ENCODE results near the gene HSPB2.

HSPB2 gene

DNA sequence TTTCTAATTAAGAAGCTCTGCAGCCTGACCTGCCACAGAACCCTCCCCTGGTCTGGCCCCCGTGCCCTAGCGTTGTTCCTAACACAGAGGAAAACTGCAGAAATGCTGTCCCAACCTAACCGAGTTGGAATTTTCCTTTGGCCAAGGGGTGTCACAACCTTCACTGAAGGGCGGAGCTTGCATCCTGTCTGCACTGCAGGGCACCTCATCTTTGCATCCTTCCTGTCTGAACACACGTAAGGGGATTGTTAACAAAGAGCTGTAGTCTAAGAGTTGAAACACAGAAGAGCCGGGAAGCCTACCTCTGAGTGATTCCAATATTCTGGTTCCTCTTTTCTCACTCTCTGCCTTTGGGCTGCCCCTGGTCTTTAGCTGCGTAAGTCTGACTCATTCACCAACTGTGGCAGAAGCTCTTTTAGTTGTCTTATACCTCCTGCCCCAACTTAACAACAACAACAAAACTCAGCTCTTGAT, 26.2 kb downstream of the HSPB2 start:
- no peak for DNase-seq (ENCODE audit: low spot score)

DNA sequence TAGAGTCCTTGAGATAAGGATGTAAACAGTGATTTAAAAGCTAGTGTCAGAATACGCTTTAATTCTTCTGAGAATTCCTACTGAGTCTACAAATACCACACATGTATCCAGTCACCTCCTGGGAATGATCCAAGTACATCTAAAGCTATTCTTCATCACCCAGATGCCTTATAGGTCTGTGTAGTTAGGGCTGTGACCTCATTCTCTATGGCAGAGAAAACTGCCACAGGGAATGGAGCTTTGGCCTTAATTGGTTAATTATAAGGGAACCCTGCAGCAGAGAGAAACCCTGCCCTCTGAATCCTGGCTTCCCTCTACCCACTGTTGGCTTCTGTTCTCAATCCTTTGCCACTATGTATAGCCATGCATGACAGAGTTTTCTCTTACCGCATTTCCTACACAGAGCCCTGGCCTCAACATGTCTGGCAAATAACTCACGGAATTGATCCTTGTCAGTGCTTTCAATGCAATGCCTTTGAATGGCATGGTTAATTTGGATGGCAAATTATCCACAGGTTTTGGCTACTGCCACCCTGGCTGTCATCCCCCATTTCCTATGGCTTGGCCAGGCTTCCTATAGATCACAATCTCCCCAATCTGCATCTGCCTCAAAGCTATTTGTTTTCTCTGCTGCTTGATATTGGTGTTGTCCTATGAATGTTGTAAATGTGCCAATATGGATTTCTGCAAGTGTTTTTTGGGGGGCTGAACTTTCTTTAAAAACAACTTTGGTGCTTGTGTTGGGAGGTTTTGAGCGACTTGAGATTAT, 27.5 kb downstream of the HSPB2 start:
- DNase-seq (ENCODE audit: low spot score), result no peak

DNA sequence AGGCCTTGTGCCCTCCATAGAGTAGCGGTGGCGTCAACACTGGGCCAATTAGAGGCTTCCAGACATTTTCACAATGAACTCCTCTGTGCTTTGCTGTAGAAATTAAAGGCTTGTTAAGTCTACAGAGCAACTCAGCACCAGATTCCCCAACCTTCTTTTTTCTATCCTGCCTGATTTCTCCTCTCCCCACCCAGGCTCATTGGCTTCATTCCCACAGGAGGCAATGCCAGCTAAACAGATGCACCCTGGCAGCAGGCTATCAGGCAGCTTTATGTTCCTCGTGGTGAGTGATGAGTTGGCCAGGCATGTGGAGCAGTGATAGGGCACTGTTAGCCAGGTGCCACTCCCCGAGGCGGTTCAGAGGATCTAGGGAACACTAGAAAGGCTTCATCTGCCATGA, 29.4 kb downstream of the HSPB2 start:
- DNase-seq (ENCODE audit: low spot score), result no peak

DNA sequence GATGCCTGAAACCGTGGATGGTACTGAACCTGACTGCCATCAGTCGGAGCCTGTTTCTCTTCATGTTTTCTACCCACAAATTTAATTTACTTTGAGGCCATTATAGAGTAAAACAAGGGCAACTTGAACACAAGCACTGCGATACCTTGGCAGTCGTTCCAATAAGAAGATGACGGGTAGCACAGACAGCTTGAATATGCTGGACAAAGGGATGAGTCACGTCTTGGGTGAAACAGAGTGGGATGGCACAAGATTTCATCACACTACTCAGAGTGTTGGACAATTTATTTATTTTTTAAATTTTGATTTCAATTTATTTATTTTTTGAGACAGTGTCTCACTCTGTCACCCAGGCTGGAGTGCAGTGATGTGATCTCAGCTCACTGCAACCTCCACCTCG, 30.3 kb downstream of the HSPB2 start:
- DNase-seq (ENCODE audit: low spot score), result no peak

DNA sequence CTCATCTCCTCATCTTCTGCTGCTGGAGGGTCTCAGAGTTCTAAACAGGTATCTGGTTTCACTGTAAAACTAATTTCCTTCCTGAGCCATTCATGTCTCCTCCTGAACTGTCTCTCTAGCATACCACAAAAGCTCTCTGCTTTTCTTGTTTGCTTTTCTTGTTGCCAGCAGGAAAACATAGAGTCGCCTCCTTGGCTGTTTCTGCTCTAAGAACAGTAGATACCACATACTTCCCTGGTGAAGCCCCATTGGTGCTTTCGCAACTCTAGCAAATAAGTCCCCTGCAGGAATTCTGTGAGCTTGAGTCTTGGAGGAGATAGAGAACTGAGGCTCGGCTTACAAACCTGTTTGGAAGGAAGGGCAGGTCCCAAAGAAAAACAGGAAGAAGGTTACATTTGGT, 31.6 kb downstream of the HSPB2 start:
- no peak for DNase-seq (ENCODE audit: low spot score)

DNA sequence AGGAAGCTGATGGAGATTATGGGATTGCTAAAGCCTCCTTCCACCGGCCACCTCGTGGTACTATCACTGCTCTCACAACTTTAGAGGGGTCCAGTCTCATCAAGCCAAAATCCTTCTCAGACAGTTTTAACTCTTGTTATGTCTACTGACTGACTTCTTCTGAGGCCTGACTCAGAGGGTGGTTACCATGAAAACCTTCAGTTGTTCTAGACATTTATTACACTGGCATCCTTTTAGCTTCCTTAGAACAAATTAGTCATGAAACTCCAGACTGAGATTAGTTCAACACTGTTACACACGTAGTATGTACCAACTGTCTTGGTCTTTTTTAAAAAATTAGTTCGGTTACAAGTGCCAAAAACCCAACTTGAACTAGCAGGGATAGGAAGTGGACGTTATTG, 32.1 kb downstream of the HSPB2 start:
- no peak for DNase-seq (ENCODE audit: low spot score)

DNA sequence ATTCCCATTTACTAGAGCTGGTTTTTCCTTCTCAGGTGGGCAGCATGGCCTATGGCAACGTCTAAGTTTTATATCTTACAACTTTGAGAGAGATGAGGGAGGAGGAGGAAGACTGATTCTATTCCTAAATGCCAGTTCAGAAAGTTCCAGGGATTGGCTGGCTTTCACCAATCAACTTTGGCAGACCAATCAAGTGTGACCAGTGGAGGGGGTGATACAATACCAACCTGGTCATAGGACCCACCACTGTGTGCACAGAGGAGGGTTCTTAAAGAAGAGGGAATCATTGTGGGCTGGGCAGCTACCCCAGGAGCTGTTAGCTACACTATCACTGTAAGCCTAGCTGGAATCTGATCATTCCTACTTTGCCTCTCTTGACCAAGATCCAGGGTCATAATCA, 32.7 kb downstream of the HSPB2 start:
- no peak for DNase-seq (ENCODE audit: low spot score)

DNA sequence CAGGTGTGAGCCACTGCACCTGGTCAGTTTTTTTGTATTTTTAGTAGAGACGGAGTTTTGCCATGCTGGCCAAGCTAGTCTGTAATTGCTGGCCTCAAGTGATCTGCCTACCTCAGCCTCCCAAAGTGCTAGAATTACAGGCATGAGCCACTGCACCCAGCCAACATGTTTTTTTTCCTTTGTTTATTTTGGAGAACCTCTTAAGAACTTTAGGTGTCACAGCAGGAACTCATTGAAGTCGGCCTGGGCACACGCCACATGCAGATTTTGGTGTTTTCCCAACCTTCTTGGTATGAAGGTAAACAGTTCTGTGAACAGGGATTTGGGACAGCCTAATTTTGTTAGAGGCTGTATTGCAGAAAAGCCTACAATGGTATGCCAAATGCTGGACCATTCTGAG, 34.0 kb downstream of the HSPB2 start:
- DNase-seq (ENCODE audit: low spot score), result no peak

DNA sequence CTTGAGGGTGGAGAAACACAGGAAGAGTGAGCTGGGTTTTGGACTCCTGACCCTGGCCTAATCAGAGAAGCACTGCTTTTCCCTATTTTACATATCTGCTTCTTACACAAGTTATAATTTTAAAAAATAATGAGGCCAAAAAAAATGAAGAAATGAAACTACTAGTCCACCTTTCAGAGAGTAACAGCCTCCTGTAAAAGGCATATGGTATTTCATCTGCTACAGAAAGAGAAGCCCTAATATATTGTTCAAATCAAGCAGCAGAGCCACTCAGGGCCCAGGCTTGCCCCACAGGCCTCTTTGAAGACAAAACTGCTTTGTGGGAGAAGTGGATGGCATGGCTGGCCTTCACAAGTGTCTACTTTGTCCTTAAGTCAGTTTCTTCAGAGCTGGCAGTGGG, 34.6 kb downstream of the HSPB2 start:
- no peak for DNase-seq (ENCODE audit: low spot score)

DNA sequence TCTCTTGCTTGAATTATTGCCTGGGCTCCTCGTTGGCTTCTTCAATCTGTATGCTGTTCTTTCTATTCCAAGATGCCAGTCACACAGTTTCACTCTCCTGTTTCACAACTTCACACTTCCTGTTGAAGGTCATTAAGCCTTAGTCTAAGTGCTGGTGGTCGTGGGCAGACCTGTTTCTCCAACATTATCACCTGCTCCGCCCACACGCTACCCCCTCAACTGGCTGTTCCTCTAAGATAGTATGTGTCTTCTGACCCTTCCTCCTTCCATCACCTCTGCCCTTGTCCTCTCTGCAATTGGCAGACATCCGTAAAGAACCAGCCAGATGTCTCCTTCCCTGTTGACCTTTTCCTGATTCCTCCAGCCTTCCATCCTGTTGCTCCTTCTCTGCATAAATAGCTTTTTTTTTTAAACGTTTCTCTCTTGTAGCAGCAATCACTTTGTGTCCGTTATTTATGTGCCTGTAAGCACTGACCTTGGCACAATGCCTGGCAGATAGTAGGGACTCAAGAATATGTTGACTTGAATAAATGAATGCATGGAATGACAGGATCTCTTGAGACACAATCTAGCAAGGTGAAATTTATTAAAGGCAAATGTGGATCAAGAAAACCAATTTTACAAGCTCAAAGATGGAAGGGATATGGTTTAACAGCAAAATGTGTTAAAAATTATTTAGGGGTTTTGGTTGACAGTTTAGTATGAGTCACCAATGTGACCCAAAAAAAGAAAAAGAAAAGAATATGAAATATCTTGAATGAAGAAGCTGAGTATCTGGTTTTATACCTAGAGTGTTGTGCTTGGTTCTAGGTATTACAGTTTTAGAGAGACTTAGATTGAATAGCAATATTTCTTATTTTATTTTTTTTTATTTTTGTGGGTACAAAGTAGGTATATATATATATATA, 37.2 kb downstream of the HSPB2 start:
- no peak for DNase-seq (ENCODE audit: low spot score)

DNA sequence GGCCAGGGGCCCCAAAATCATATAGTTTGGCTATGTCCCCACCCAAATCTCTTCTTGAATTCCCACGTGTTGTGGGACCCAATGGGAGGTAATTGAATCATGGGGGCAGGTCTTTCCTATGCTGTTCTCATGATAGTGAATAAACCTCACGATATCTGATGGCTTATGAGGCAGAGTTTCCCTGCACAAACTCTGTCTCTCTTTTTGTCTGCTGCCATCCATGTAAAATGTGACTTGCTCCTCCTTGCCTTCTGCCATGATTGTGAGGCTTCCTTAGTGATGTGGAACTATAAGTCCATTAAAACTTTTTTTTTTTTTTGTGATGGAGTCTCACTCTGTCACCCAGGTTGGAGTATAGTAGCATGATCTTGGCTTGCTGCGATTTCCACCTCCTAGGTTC, 39.0 kb downstream of the HSPB2 start:
- no peak for DNase-seq (ENCODE audit: low spot score)

DNA sequence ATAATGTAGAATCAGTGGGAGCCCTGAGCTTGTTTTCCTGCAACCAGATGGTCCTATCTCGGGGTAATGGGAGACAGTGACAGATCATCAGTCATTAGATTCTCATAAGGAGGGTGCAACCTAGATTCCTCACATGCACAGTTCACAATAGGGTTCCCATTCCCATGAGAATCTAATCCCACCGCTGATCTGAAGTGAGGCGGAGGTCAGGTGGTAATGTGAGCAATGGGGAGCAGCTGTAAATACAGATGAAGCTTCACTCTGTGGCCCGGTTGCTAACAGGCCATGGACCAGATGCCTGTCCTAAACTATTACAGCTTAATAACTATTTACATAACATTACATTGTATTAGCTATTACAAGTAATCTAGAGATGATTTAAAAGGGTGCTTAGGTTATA, 41.6 kb downstream of the HSPB2 start:
- no peak for DNase-seq (ENCODE audit: low spot score)

DNA sequence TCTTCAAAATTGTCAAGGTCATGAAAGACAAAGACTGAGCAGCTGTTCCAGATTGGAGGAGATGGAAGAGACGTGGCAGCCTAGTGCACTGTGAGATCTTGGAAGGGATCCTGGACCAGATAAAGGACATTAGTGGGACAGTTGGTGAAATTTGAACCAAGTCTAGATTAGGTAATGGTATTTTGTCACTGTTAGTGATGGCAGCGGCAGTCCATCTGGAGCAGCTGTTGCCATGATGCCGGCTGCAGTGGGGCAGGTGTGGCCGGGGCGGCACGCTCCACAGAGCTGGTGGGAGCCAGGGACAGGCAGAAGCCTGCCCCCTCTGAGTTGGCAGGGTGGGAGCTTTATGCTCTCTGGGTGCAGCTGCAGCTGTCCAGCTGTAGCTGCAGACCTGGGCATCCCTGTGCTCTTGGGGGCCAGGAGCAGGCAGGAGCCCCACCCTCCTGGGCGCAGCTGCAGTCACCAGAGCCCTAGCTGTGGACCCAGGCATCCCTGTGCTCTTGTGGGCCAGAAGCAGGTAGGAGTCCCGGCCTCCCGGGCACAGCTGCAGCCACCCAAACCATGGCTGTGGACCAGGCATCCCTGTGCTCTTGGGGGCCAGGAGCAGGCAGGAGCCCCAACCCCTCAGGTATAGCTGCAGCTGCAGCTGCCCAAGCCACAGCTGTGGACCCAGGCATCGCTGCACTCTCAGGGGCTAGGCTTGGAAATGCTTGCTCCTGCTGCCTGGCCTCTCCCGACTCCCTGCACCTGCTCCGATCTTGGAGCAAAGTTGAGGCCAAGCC, 45.3 kb downstream of the HSPB2 start:
- no peak for DNase-seq (ENCODE audit: low spot score)

DNA sequence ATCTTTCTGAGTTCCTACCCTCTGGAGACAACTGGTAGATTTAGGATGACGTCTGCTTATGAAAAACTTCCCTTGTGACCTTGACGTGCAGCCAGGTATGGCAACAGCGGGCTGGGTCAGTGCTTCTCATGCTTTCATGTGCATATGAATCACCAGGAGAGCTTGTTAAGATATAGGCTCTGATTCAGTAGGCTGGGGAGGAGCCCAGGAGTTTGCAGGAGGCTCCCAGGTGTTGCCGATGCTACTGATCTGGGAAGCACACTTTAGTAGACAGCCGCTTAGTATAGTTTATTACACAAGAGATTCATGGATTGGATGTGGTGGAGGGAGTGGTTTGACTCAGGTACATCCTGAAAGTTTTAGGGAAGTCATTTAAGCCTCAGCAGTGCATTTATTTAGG, 48.4 kb downstream of the HSPB2 start:
- DNase-seq (ENCODE audit: low spot score), result no peak

DNA sequence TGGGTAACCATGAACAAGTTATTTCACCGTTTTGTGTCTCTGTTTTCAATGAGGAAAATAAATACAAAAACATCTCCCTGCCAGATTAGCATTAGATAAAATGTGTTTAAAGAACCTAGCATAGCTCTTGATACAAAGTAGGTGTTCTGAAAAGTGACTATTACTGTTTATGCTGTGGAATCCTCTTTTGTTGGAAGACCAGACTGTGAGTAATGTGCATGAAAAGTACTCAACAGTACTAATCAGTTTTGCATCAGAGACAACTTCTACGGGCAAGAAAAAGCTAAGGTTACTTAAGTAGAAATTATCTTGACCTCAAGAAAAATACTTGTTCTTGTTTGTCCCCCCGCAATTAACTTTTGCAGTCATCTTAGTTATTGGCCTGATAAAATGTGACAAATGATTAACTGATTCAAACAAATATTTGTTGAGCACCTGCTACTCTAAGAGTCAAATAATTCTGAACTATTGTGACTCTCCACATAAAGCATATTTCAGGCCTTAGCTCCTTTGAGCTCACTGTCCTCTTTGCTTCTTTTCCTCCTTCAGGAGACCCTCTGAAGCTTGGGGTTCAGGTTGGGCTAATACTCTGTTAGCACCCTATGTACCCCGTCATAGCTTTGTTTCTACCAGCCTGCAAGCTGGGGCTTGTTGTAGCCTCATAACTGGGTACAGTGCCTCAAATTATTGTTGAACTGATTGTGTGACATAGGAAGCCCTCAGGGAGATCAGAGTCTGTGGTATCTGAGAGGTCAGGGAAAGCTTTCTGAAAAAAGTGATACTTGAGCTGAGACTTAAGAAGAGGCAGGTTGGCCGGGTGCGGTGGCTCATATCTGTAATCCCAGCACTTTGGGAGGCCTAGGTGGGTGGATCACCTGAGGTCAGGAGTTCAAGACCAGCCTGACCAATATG, 49.1 kb downstream of the HSPB2 start:
- DNase-seq (ENCODE audit: low spot score), result no peak
